Stimulated activated effector memory CD8-positive, alpha-beta T cell treated with anti-CD3 and anti-CD28 coated beads, Interleukin-12 subunit alpha, Interleukin-12 subunit beta, amount 100 ng/mL, for 72 hours (primary cell): Measurements from ENCODE around the gene TBX20.
"Not testable (repeated sequence)": the region's sequence is repeated elsewhere in the genome, so short reads cannot be mapped to it uniquely, and the experiment has no call there.

Experiments used
- ATAC-seq: fragments of 150-1000 bp; cut with Tn5 transposase; 2 replicates; pipeline ENCODE4 v1.10.0; 2021
- DNase-seq, 2 donors: peaks; one replicate each; pipeline ENCODE4 v3.0.0; 2021 to 2022; ENCODE audit warnings: low spot score in 2 of 2
- H3K27ac Mint-ChIP-seq: one replicate; pipeline ENCODE4 v1.8.0; 2022; ENCODE audit warnings: mild to moderate bottlenecking, mixed read lengths
- H3K36me3 Mint-ChIP-seq: one replicate; pipeline ENCODE4 v1.8.0; 2022; ENCODE audit warnings: mild to moderate bottlenecking, mixed read lengths
- H3K4me1 Mint-ChIP-seq: one replicate; pipeline ENCODE4 v1.8.0; 2022; ENCODE audit warnings: mixed read lengths
- H3K4me3 Mint-ChIP-seq: one replicate; pipeline ENCODE4 v1.8.0; 2022; ENCODE audit warnings: mild to moderate bottlenecking, mixed read lengths
- H3K9me3 Mint-ChIP-seq: one replicate; pipeline ENCODE4 v1.8.0; 2022; ENCODE audit warnings: mixed read lengths

TBX20 gene

DNA sequence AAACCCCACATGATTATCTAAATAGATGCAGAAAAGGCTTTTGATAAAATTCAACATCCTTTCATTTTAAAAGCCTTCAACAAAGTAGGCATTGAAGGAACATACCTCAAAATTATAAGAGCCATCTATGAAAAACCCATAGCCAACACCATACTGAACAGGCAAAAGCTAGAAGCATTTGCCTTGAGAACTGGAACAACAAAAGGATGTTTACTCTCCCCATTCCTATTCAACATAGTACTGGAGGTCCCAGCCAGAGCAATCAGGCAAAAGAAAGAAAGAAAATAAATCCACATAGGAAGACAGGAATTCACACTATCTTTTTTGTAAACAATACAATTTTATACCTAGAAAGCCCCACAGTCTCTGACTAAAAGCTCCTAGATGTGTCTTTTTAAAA, 86.2 kb downstream of the TBX20 start:
- not testable (repeated sequence) for ATAC-seq, H3K4me3 Mint-ChIP-seq, DNase-seq, H3K4me1 Mint-ChIP-seq, H3K36me3 Mint-ChIP-seq, H3K9me3 Mint-ChIP-seq, H3K27ac Mint-ChIP-seq

DNA sequence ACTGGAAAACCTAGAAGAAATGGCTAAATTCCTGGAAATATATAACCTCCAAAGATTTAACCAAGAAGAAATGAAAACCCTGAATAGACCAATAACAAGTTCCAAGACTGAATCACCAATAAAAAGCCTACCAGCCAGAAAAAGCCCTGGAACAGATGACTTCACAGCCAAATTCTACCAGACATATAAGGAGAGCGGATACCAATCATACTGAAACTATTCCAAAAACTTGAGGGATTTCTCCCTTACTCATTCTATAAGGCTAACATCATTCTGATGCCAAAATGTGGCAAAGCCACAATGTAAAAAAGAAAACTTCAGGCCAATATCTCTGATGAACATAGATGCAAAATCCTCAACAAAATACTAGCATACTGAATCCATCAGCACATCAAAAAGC, 86.7 kb downstream of the TBX20 start:
- H3K9me3 Mint-ChIP-seq, ATAC-seq, DNase-seq, H3K4me3 Mint-ChIP-seq, H3K36me3 Mint-ChIP-seq, H3K4me1 Mint-ChIP-seq, H3K27ac Mint-ChIP-seq: not testable (repeated sequence)

DNA sequence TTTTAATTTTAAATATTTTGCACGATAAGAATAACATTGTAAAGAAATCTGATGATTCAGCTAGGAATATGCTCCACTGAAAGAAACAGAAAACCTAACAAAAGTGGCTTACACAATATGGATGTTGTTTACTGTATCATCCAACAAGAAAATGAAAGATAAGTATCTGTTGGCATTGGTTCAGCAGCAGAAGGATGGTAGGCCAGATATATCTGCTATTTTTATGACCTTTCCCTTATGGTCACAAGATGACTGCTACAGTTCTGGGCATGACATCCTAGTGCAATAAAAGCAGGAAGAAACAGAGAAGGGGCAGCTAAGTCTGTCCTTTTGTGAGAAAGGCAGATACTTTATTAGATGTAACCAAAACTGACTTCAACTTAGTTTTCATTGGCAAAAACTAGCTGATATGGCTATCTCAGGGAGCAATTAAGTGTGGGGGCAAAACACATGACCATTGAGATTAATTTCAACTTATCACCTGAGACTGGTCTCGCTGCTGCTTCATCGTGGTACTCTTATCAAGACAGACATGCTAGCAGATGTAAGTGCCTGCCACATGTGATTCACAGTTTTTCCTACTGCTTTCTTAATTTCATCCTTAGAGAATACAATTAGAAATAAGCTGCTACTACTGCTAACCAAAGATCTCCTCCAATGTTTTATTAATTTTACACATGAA, 92.7 kb downstream of the TBX20 start:
- not testable (repeated sequence) for DNase-seq, H3K4me3 Mint-ChIP-seq, ATAC-seq, H3K27ac Mint-ChIP-seq, H3K36me3 Mint-ChIP-seq, H3K9me3 Mint-ChIP-seq, H3K4me1 Mint-ChIP-seq
